Colonic mucosa (tissue), 4 donors: Measurements from ENCODE around the gene KIF6. TPM values are rescaled to one million over a fixed set of nuclear protein-coding genes. Genes with fewer than 3 reads are reported as not detected.

Source experiments
- DNase-seq: peaks from one replicate; pipeline ENCODE4 v3.0.0-alpha.2; 2020
- H3K27ac ChIP-seq: fragments of 200-600 bp; one replicate; pipeline ENCODE4 v1.8.0; 2021
- H3K27me3 ChIP-seq: fragments of 200-600 bp; one replicate; pipeline ENCODE4 v1.8.0; 2021
- H3K36me3 ChIP-seq: fragments of 200-600 bp; one replicate; pipeline ENCODE4 v1.8.0; 2021
- H3K4me1 ChIP-seq: fragments of 200-600 bp; one replicate; pipeline ENCODE4 v1.8.0; 2021; ENCODE audit warnings: mild to moderate bottlenecking
- H3K4me3 ChIP-seq: fragments of 200-600 bp; one replicate; pipeline ENCODE4 v1.8.0; 2021
- H3K9ac ChIP-seq, 2 donors: one replicate each; pipeline ENCODE4 v1.7.0; 2013; ENCODE audit warnings: control low read depth in 2 of 2, low read depth in 2 of 2, low read length in 2 of 2
- H3K9me3 ChIP-seq: fragments of 200-600 bp; one replicate; pipeline ENCODE4 v1.8.0; 2021
- intact Hi-C: fragments of 100-400 bp; cut with DNase I; formaldehyde crosslinking; loops from one replicate; pipeline ENCODE4 v1.14.1; 2022
- total RNA-seq, 2 donors: library from RNA; stranded (reverse); fragmentation: NEBNext Ultra II Directional in 1 of 2; extraction: Animal tissue kit (Norgen Biotek cat#: 25700) in 1 of 2; gene quantifications; one replicate each; pipeline ENCODE4 v1.2.1, GENCODE V29; 2021
- TF ChIP-seq, protein P1 (sequence below): fragments of 200-600 bp; IDR thresholded peaks from one replicate; pipeline ENCODE4 v1.8.0; 2022; ENCODE audit warnings: antibody characterized with exemption, mild to moderate bottlenecking
- donor health status: healthy.
- donor health status: DM: no; HTN: no; CAD: no.
- donor health status: DM: no; HTN: no; CAD: no.

Gene KIF6
- total RNA-seq, 2 donors from 2014 or later = 0.08 to 0.17 TPM

- Histone ChIP-seq H3K9ac (no peak overlapping the region), H3K27me3 (no peaks in the 10 kb centered on the region), H3K27ac (no peak overlapping the region), H3K9me3 (no peaks in the 10 kb centered on the region), H3K4me1 (no peaks in the 10 kb centered on the region), H3K4me3 (no peak overlapping the region), H3K36me3 (no peaks in the 10 kb centered on the region)
- no peak for DNase-seq
- intact Hi-C loops = no loop called here
- TF ChIP-seq, protein P1, sequence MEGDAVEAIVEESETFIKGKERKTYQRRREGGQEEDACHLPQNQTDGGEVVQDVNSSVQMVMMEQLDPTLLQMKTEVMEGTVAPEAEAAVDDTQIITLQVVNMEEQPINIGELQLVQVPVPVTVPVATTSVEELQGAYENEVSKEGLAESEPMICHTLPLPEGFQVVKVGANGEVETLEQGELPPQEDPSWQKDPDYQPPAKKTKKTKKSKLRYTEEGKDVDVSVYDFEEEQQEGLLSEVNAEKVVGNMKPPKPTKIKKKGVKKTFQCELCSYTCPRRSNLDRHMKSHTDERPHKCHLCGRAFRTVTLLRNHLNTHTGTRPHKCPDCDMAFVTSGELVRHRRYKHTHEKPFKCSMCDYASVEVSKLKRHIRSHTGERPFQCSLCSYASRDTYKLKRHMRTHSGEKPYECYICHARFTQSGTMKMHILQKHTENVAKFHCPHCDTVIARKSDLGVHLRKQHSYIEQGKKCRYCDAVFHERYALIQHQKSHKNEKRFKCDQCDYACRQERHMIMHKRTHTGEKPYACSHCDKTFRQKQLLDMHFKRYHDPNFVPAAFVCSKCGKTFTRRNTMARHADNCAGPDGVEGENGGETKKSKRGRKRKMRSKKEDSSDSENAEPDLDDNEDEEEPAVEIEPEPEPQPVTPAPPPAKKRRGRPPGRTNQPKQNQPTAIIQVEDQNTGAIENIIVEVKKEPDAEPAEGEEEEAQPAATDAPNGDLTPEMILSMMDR = no peak
Observed at GRCh38 chr6:39298061-39298460, 427.1 kb downstream of the KIF6 start.

GRCh38 chr6:39296745-39297640, 428.2 kb downstream of the KIF6 start:
- intact Hi-C loops = no loop called here
- no peaks in the 10 kb centered on the region for H3K36me3 ChIP-seq
- no peak for DNase-seq
- no peaks in the 10 kb centered on the region for H3K9me3 ChIP-seq
- no peak overlapping the region for H3K27ac ChIP-seq
- no peak overlapping the region for H3K9ac ChIP-seq
- no peaks in the 10 kb centered on the region for H3K27me3 ChIP-seq
- TF ChIP-seq, protein P1 = no peak
- no peaks in the 10 kb centered on the region for H3K4me1 ChIP-seq
- H3K4me3 ChIP-seq = no peak overlapping the region

DNA sequence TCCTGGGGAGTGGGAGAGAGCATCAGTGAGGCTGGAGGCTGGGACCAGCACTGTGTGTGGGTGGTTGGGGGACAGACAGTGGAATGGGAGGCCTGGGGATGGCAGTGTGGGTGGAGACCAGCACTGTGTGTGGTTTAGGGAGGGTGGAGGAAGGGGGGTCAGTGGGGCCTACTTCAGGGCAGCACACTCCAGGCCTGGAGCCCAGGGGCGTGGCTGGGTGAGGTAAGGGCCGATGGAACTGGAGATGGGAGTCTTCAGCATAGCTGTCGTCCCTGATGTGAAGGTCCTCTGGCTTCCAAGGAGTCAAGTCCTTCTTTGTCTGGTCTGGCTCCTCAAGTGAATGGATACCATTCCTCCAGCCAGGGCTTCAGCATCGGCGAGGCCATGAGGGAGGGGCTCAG, 429.6 kb downstream of the KIF6 start:
- DNase-seq = no peak
- intact Hi-C loops = no loop called here
- Histone ChIP-seq H3K27ac (no peak overlapping the region), H3K4me1 (no peaks in the 10 kb centered on the region), H3K9ac (no peak overlapping the region), H3K27me3 (no peaks in the 10 kb centered on the region), H3K4me3 (no peak overlapping the region), H3K9me3 (no peaks in the 10 kb centered on the region), H3K36me3 (no peaks in the 10 kb centered on the region)
- TF ChIP-seq, protein P1 = no peak

- no peaks in the 10 kb centered on the region for H3K36me3 ChIP-seq
- H3K27ac ChIP-seq = no peak overlapping the region
- no peaks in the 10 kb centered on the region for H3K9me3 ChIP-seq
- H3K9ac ChIP-seq = no peak overlapping the region
- no peaks in the 10 kb centered on the region for H3K4me1 ChIP-seq
- no peaks in the 10 kb centered on the region for H3K27me3 ChIP-seq
- TF ChIP-seq, protein P1 = no peak
- H3K4me3 ChIP-seq = no peak overlapping the region
- DNase-seq = no peak
- intact Hi-C loops = no loop called here
Observed at GRCh38 chr6:39294899-39295298, 430.3 kb downstream of the KIF6 start.

DNA sequence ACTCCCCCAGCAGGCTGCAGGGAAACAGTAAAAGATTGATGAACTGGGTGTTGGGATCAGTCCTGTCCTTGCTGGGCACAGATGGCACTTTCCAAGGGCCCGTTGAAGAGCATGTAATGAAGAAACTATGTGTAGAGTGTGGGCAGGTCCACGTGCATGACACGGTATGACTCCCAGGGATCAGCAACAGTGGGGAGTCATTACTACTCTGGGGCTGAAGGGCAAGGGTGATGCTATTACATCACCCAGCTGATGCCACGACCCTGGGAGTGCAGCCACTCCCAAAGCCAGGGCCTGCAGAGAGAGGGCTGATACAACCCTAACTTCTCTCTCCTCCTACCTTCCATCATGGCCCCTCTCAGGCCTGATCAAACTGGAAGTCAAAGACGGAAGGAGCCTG, 431.1 kb downstream of the KIF6 start:
- Histone ChIP-seq H3K27me3 (no peaks in the 10 kb centered on the region), H3K27ac (no peak overlapping the region), H3K9ac (no peak overlapping the region), H3K4me3 (no peak overlapping the region), H3K36me3 (no peaks in the 10 kb centered on the region), H3K4me1 (no peaks in the 10 kb centered on the region), H3K9me3 (no peaks in the 10 kb centered on the region)
- no peak for DNase-seq
- TF ChIP-seq, protein P1 = no peak
- intact Hi-C loops = no loop called here
